Measurements from ENCODE around the gene RBM19. TPM values are rescaled to one million over a fixed set of nuclear protein-coding genes. Genes with fewer than 3 reads are reported as not detected.

RBM19 gene
- total and polyA plus RNA-seq, 3 donors from 2014 or later, result 28.9 to 55.4 (median 49.5) TPM

DNA sequence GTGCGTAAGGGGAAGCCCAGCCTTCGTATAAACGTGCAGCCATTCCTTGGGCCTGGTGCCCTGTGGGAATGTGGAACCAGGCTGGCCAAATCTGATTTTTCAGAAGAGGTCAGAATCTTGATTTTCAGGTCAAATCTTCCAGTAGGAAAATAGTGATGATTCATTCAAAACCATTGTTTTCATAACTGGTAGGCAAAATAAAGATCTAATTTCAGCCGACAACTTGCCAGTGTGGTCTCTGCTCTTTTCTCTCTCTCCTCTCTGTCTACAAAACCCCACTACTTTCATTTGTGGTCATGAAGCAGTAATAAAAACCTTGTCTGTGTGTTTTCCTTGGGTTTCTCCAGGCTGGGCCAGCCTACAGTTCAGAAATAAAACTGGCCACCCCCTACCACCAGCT lies 135.1 kb downstream of the RBM19 start:
- no peaks in the 10 kb centered on the region for H3K27me3 ChIP-seq
- 87 to 90% methylated on average over 4 of the region's 4 CpGs for WGBS, 2 donors
- no peaks in the 10 kb centered on the region for H3K4me1 ChIP-seq
- no peaks in the 10 kb centered on the region for H3K9me3 ChIP-seq
- DNase-seq, result no peak
- H3K4me3 ChIP-seq, result no peak overlapping the region
- intact Hi-C loops (cut with DNase I; ENCODE audit: low total_unique reads), result no loop called here
- no peak overlapping the region for H3K27ac ChIP-seq
- TF ChIP-seq POLR2A (IDR thresholded peaks at IDR 0.05) (no peak), CTCF (IDR thresholded peaks at IDR 0.05) (no peak)
- H3K36me3 ChIP-seq (ENCODE audit: low read depth, missing control alignments), result no peaks in the 10 kb centered on the region

DNA sequence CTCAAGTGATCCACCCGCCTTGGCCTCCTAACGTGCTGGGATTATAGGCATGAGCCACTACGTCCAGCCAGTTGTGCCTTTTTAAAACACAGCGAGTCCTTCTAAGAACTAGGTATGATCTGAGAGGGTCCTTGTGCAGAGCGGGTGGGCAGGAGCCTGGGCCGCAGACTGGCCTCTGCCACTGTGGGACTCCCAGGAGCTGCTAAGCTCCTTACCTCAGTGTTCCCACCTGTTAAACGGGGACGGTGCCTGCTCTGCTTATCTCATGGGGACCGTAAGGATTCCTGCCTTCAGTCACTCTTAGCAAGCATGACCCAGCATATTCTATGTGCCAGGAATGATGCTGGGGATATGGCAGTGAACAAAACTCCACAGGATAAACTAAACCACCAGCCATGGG lies 136.9 kb downstream of the RBM19 start:
- Histone ChIP-seq H3K36me3 (ENCODE audit: low read depth, missing control alignments) (no peaks in the 10 kb centered on the region), H3K27me3 (no peaks in the 10 kb centered on the region), H3K4me1 (no peaks in the 10 kb centered on the region), H3K27ac (no peak overlapping the region), H3K4me3 (no peak overlapping the region), H3K9me3 (no peaks in the 10 kb centered on the region)
- WGBS, 2 donors, result 97% methylated on average over 5 to 9 of the region's 9 CpGs
- TF ChIP-seq CTCF (IDR thresholded peaks at IDR 0.05) (no peak), POLR2A (IDR thresholded peaks at IDR 0.05) (no peak)
- DNase-seq, result no peak
- intact Hi-C loops (cut with DNase I; ENCODE audit: low total_unique reads), result no loop called here

DNA sequence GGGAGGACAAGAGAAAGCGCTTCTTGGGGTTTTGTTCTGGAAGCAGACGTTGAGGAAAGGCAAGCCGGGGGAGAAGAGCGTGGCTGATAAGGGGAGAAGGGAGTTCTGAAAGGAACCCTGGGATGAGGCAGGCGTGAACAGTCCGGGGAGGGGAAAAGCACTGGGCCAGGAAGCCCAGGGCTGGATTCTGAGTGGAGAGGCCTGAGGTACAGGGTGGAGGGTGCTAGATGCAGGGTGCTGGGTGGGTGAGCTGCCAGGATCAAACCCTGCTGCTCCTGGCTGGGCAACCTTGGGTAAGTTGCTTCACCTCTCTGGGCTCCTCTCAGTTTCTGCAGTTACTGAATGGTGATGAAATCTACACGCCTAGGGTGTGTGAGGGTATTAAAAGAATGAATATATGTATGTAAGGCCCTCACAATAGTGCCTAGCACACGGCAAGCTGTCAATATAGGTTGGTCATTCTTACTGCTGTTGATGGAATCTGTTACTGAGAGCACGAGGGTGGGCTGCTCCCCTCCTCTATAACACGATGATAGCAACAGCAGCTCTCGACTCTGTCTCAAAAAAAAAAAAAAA lies 138.5 kb downstream of the RBM19 start:
- H3K27ac ChIP-seq, result no peak overlapping the region
- peak; percentile 38 for DNase-seq
- 72 to 77% methylated on average over 11 of the region's 11 CpGs for WGBS, 2 donors
- H3K4me3 ChIP-seq, result no peak overlapping the region
- TF ChIP-seq CTCF (IDR thresholded peaks at IDR 0.05), result no peak
- TF ChIP-seq POLR2A (IDR thresholded peaks at IDR 0.05), result no peak
- no peaks in the 10 kb centered on the region for H3K27me3 ChIP-seq
- H3K36me3 ChIP-seq (ENCODE audit: low read depth, missing control alignments), result no peaks in the 10 kb centered on the region
- no peaks in the 10 kb centered on the region for H3K4me1 ChIP-seq
- no peaks in the 10 kb centered on the region for H3K9me3 ChIP-seq
- intact Hi-C loops (cut with DNase I; ENCODE audit: low total_unique reads), result no loop called here

- no peaks in the 10 kb centered on the region for H3K27me3 ChIP-seq
- 83 to 84% methylated on average over 22 of the region's 22 CpGs for WGBS, 2 donors
- H3K9me3 ChIP-seq, result no peaks in the 10 kb centered on the region
- DNase-seq, result no peak
- no peak overlapping the region for H3K4me3 ChIP-seq
- H3K4me1 ChIP-seq, result no peaks in the 10 kb centered on the region
- H3K27ac ChIP-seq, result no peak overlapping the region
- intact Hi-C loops (cut with DNase I; ENCODE audit: low total_unique reads), result no loop called here
- TF ChIP-seq POLR2A (IDR thresholded peaks at IDR 0.05) (no peak), CTCF (IDR thresholded peaks at IDR 0.05) (no peak)
- no peaks in the 10 kb centered on the region for H3K36me3 ChIP-seq (ENCODE audit: low read depth, missing control alignments)
Observed at GRCh38 chr12:113826805-113827538, 139.2 kb downstream of the RBM19 start.

- intact Hi-C loops (cut with DNase I; ENCODE audit: low total_unique reads), result no loop called here
Observed at GRCh38 chr12:113825705-113826104, 140.4 kb downstream of the RBM19 start.

More at GRCh38 chr12:113825705-113826104, 140.4 kb downstream of the RBM19 start:
- DNase-seq, result no peak
- TF ChIP-seq POLR2A (IDR thresholded peaks at IDR 0.05), result no peak
- TF ChIP-seq CTCF (IDR thresholded peaks at IDR 0.05), result no peak
- no peaks in the 10 kb centered on the region for H3K9me3 ChIP-seq
- WGBS, 2 donors, result 79 to 82% methylated on average over 6 to 8 of the region's 8 CpGs
- no peak overlapping the region for H3K4me3 ChIP-seq
- H3K4me1 ChIP-seq, result no peaks in the 10 kb centered on the region
- H3K36me3 ChIP-seq (ENCODE audit: low read depth, missing control alignments), result no peaks in the 10 kb centered on the region
- H3K27me3 ChIP-seq, result no peaks in the 10 kb centered on the region
- no peak overlapping the region for H3K27ac ChIP-seq
